Endothelial cell of umbilical vein (primary cell): Measurements from ENCODE around the gene TRIM17. TPM values are rescaled to one million over a fixed set of nuclear protein-coding genes. Genes with fewer than 3 reads are reported as not detected.

Experiments used
- BruUV-seq: library from RNA; stranded (reverse); fragments of 400-500 nt; replicated peaks from 2 replicates; lab custom pipeline; 2021; lab: Mats Ljungman, UMichigan
- CTCF ChIA-PET: fragments of 300-600, 350-600 bp; sonication (Branson Sonifier 250); formaldehyde crosslinking; loops from one replicate; lab custom pipeline; 2021; ENCODE audit warnings: antibody characterized with exemption, inconsistent platforms; lab: Charles Lee
- POLR2A ChIA-PET: fragments of 300-600, 350-600 bp; sonication (Branson Sonifier 250); formaldehyde crosslinking; loops from one replicate; lab custom pipeline; 2021; ENCODE audit warnings: antibody characterized with exemption, inconsistent platforms; lab: Charles Lee
- DNase-seq: peaks from one replicate; pipeline ENCODE4 v3.0.0-alpha.2; 2011; ENCODE audit warnings: low read depth, low spot score
- FAIRE-seq: peaks from 2 replicates; lab custom pipeline; 2011; peaks lifted over from hg19 to GRCh38; lab: Jason Lieb, UNC
- H2AFZ ChIP-seq: 2 replicates; pipeline ENCODE4 v1.6.0; 2012; ENCODE audit warnings: low read depth, low read length, control low read depth, inconsistent platforms
- H3K27ac ChIP-seq: 2 replicates; pipeline ENCODE4 v1.5.1; 2011; ENCODE audit warnings: low read depth, mild to moderate bottlenecking, control low read depth, low read length, moderate library complexity; ENCODE audit not compliant: insufficient read depth
- H3K27me3 ChIP-seq, 2 experiments: 2 replicates each; pipeline versions ENCODE4 v1.6.0 to v1.6.1; 2011; ENCODE audit warnings: low read length in 2 of 2, mixed read lengths in 1 of 2; ENCODE audit not compliant: control insufficient read depth in 2 of 2, insufficient read depth in 2 of 2
- H3K36me3 ChIP-seq, 2 experiments: 2 replicates in 1 of 2; 3 replicates in 1 of 2; pipeline ENCODE4 v1.5.1; 2011; ENCODE audit warnings: low read length in 2 of 2, mild to moderate bottlenecking in 1 of 2, moderate library complexity in 1 of 2; ENCODE audit not compliant: control insufficient read depth in 2 of 2, insufficient read depth in 2 of 2; ENCODE audit errors: extremely low read depth in 1 of 2
- H3K4me1 ChIP-seq: 3 replicates; pipeline ENCODE4 v1.5.1; 2011; ENCODE audit warnings: mild to moderate bottlenecking, low read length; ENCODE audit not compliant: control insufficient read depth, insufficient read depth; ENCODE audit errors: extremely low read depth
- H3K4me2 ChIP-seq: 2 replicates; pipeline ENCODE4 v1.6.1; 2011; ENCODE audit warnings: low read length, control low read depth, mixed read lengths; ENCODE audit not compliant: insufficient read depth
- H3K4me3 ChIP-seq, 3 experiments: fragments of 200-600 bp in 1 of 3; sonication (generic), shearing (Covaris generic) in 1 of 3; replicated peaks in 1 of 3; 2 replicates each; pipeline ENCODE4 v1.5.1; 2011 to 2016; ENCODE audit warnings: control low read depth in 3 of 3, low read length in 3 of 3, mild to moderate bottlenecking in 2 of 3, inconsistent platforms in 1 of 3, low read depth in 1 of 3, moderate library complexity in 1 of 3; ENCODE audit not compliant: insufficient read depth in 1 of 3
- H3K79me2 ChIP-seq: 2 replicates; pipeline ENCODE4 v1.6.0; 2012; ENCODE audit warnings: low read length, inconsistent platforms; ENCODE audit not compliant: control insufficient read depth, insufficient read depth
- H3K9ac ChIP-seq: replicated peaks from 2 replicates; pipeline ENCODE3; 2011; ENCODE audit warnings: low read length, control low read depth; ENCODE audit not compliant: insufficient read depth; ENCODE audit errors: extremely low read depth
- H3K9me1 ChIP-seq: replicated peaks from 3 replicates; pipeline ENCODE4 v1.6.0; 2011; ENCODE audit warnings: mild to moderate bottlenecking, low read length; ENCODE audit not compliant: control insufficient read depth, insufficient read depth; ENCODE audit errors: extremely low read depth
- H3K9me3 ChIP-seq: replicated peaks from 2 replicates; pipeline ENCODE4 v1.5.1; 2012; ENCODE audit warnings: low read length, inconsistent platforms; ENCODE audit not compliant: control insufficient read depth, insufficient read depth
- H4K20me1 ChIP-seq: replicated peaks from 2 replicates; pipeline ENCODE3; 2011; ENCODE audit warnings: mild to moderate bottlenecking, low read length; ENCODE audit not compliant: control insufficient read depth, insufficient read depth; ENCODE audit errors: extremely low read depth
- FOS ChIP-seq: IDR thresholded peaks from 2 replicates; pipeline ENCODE4 v1.6.1; 2011; ENCODE audit warnings: mild to moderate bottlenecking, low read length, moderate library complexity, borderline replicate concordance; ENCODE audit not compliant: insufficient read depth
- JUN ChIP-seq: IDR thresholded peaks from 2 replicates; pipeline ENCODE4 v1.6.1; 2011; ENCODE audit warnings: borderline replicate concordance, low read depth; ENCODE audit not compliant: insufficient read length, insufficient read depth
- MYC ChIP-seq: IDR thresholded peaks from one replicate; pipeline ENCODE4 v1.6.1; 2011; ENCODE audit warnings: mild to moderate bottlenecking, low read depth, low read length
- POLR2A ChIP-seq: IDR thresholded peaks from 2 replicates; pipeline ENCODE4 v1.6.1; 2012; ENCODE audit warnings: low read depth, mild to moderate bottlenecking, control low read depth, low read length
- POLR2AphosphoS5 ChIP-seq: IDR thresholded peaks from 2 replicates; pipeline ENCODE4 v1.6.1; 2012; ENCODE audit warnings: low read depth, mild to moderate bottlenecking, control low read depth, low read length, moderate library complexity; ENCODE audit not compliant: insufficient read depth
- dilution Hi-C: fragments of 300-500 bp; cut with MboI; formaldehyde crosslinking; loops from one replicate; pipeline ENCODE4 v1.15.0; 2019; ENCODE audit warnings: low sequenced_read_pairs; ENCODE audit not compliant: extremely low pct_ligation_motif_present
- intact Hi-C: fragments of 100-400 bp; cut with micrococcal nuclease; formaldehyde crosslinking; loops from one replicate; pipeline ENCODE4 v1.10.0; 2022
- polyA plus RNA-seq, 4 experiments: library from polyadenylated mRNA; depleted of rRNA in 3 of 4; stranded (reverse) in 3 of 4; unstranded in 1 of 4; fragments of >200 nt; gene quantifications; 2 replicates each; pipeline versions ENCODE4 v1.2.1 to v1.2.3, GENCODE V29; 2011 to 2012; ENCODE audit warnings: missing spikeins in 1 of 4
- total RNA-seq: library from RNA; stranded (reverse); gene quantifications from 2 replicates; pipeline ENCODE4 v1.2.3, GENCODE V29; 2021
- TF ChIP-seq, protein P1 (sequence below), 2 donors: IDR thresholded peaks; 1 replicate in 1 of 2; 2 replicates in 1 of 2; pipeline ENCODE4 v1.5.1; 2011; ENCODE audit warnings: low read length in 2 of 2, mild to moderate bottlenecking in 2 of 2, moderate library complexity in 2 of 2, control low read depth in 1 of 2, inconsistent platforms in 1 of 2, low read depth in 1 of 2; ENCODE audit not compliant: insufficient read depth in 1 of 2; ENCODE audit errors: extremely low read depth in 1 of 2
- TF ChIP-seq, protein P2 (sequence below): IDR thresholded peaks from 2 replicates; pipeline ENCODE4 v1.6.1; 2011; ENCODE audit not compliant: insufficient read depth, insufficient read length

TRIM17 gene
- total and polyA plus RNA-seq, 2 donors (not counting 3 experiments of a cell fraction or from before 2014, with no cell fraction given) = not detected

- no peaks in the 10 kb centered on the region for H3K79me2 ChIP-seq
- FAIRE-seq (no peak), DNase-seq (no peak)
- ChIA-PET POLR2A (no interaction called here), CTCF (no interaction called here)
- H3K27me3 ChIP-seq = no peaks in the 10 kb centered on the region
- no peak for TF ChIP-seq JUN
- no peak for TF ChIP-seq POLR2A
- TF ChIP-seq POLR2AphosphoS5 = no peak
- TF ChIP-seq, protein P1, sequence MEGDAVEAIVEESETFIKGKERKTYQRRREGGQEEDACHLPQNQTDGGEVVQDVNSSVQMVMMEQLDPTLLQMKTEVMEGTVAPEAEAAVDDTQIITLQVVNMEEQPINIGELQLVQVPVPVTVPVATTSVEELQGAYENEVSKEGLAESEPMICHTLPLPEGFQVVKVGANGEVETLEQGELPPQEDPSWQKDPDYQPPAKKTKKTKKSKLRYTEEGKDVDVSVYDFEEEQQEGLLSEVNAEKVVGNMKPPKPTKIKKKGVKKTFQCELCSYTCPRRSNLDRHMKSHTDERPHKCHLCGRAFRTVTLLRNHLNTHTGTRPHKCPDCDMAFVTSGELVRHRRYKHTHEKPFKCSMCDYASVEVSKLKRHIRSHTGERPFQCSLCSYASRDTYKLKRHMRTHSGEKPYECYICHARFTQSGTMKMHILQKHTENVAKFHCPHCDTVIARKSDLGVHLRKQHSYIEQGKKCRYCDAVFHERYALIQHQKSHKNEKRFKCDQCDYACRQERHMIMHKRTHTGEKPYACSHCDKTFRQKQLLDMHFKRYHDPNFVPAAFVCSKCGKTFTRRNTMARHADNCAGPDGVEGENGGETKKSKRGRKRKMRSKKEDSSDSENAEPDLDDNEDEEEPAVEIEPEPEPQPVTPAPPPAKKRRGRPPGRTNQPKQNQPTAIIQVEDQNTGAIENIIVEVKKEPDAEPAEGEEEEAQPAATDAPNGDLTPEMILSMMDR (IDR thresholded peaks at IDR 0.05; ENCODE audit: extremely low read depth in 1 of 2, insufficient read depth in 1 of 2, low read depth in 1 of 2, low read length in 2 of 2) = no peak
- TF ChIP-seq MYC = no peak
- TF ChIP-seq, protein P2, sequence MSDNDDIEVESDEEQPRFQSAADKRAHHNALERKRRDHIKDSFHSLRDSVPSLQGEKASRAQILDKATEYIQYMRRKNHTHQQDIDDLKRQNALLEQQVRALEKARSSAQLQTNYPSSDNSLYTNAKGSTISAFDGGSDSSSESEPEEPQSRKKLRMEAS = no peak
- TF ChIP-seq FOS = no peak
- no peaks in the 10 kb centered on the region for H3K9me3 ChIP-seq
- peaks cover 5% of the 10 kb centered on the region for H3K4me1 ChIP-seq
- H2AFZ ChIP-seq = no peak overlapping the region
- BruUV-seq = no TSS peak
- dilution Hi-C loops = no loop called here
- H3K4me3 ChIP-seq = no peak overlapping the region
- no peak overlapping the region for H3K4me2 ChIP-seq
- no peaks in the 10 kb centered on the region for H4K20me1 ChIP-seq
- intact Hi-C loops = no loop called here
- no peaks in the 10 kb centered on the region for H3K9me1 ChIP-seq
- H3K9ac ChIP-seq = no peak overlapping the region
- no peak overlapping the region for H3K27ac ChIP-seq
- peaks cover 0 to 3% of the 10 kb centered on the region in 2 experiments for H3K36me3 ChIP-seq
Observed at GRCh38 chr1:228390649-228391048, 26.0 kb downstream of the TRIM17 start.
